SK-N-MC (cell line): Measurements from ENCODE around the gene UBAC2.

Experiments used
- EZH2 ChIP-seq: fragments of 200-600 bp; sonication (generic); IDR thresholded peaks from one replicate; pipeline ENCODE4 v1.6.1; 2017; ENCODE audit warnings: antibody characterized with exemption
- POLR2AphosphoS5 ChIP-seq: IDR thresholded peaks from 2 replicates; pipeline ENCODE4 v1.6.1; 2012; ENCODE audit warnings: mild to moderate bottlenecking, low read depth, low read length, borderline replicate concordance

GRCh38 chr13:99329477-99329876 is 128.8 kb downstream of the UBAC2 start:
- no peak for TF ChIP-seq EZH2
- TF ChIP-seq POLR2AphosphoS5: no peak
